Heart left ventricle (tissue), 13 donors: ENCODE results near the gene EPB41.

ENCODE experiments used
- CTCF ChIP-seq, 12 donors: fragments of 200-600 bp; sonication (generic) in 4 of 12; IDR thresholded peaks; one replicate each; pipeline versions ENCODE4 v1.5.0 to v1.8.0; 2018 to 2022; ENCODE audit warnings: antibody characterized with exemption in 12 of 12, mild to moderate bottlenecking in 5 of 12
- POLR2A ChIP-seq, 2 donors: fragments of 450-650 bp; IDR thresholded peaks; one replicate each; pipeline ENCODE4 v1.6.1; 2017; ENCODE audit warnings: antibody characterized with exemption in 2 of 2, mild to moderate bottlenecking in 2 of 2, moderate library complexity in 2 of 2
- donor health status: ischemic (EF 13 %, LVEDD 7.1; RV severe dilation, severe dysfunction).
- donor health status: DM: no; HTN: yes; CAD: no.
- donor health status: DM: no; HTN: no; CAD: no.
- donor health status: ischemic (EF 25% LVEDD 6.9; RV normal size, moderate dysfunction).
- donor health status: ischemic (EF 25% LVEDD 5.7; RV mildly dilated, moderate dysfunction).
- donor health status: ischemic (EF 35%, LVEDD 5.7; RV mildly dilated, moderate dysfunction).
- donor health status: nonischemic (EF 11% LVEDD 7.7; RV severe dilation, severe dysfunction).
- donor health status: DM: yes; HTN: yes; CAD: no.
- donor health status: PGD.
- donor health status: ischemic (EF 29% LVEDD 5.4; RV normal size, mild dysfunction).
- donor health status: nonischemic (EF 23%, LVEDD 6.1; RV moderate dilation, normal function).

DNA sequence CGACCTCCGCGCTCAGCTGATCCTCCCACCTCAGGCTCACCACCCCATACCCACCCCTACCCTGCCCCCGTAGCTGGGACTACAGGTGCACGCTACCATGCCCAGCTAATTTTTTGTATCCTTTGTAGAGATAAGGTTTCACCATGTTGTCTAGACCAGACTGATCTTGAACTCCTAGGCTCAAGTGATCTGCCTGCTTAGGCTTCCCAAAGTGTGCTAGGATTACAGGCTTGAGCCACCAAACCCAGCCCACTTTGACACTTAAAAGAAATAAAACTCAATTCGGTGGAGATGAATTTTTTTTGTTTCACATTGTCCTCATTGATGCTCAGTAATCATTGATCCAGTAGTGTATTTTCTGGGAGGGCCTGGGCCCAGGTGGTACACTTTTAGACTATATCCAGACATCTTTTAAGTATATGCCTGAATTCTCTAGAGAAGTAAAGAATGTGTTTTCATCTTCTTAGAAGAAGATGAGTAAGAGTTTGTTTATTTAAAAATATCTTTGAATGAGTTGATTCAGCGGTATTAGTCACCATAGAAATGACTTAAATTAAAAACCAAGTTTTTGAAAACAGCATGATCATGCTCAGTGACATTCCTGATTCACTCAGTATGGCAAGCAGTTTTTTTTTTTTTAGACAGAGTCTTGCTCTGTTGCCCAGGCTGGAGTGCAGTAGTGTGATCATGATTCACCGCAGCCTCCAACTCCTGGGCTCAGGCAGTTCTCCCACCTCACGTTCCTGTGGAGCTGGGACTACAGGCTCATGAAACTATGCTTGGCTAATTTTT lies 57.8 kb downstream of the EPB41 start:
- TF ChIP-seq POLR2A (IDR thresholded peaks at IDR 0.05) (no peak), CTCF (IDR thresholded peaks at IDR 0.05) (no peak)
